ENCODE data around the gene SLC6A17. TPM values are rescaled to one million over a fixed set of nuclear protein-coding genes. Genes with fewer than 3 reads are reported as not detected.

The SLC6A17 gene
- total RNA-seq, 1 experiment from 2014 or later: 0.17 TPM

GRCh38 chr1:110206261-110206920 is 56.1 kb downstream of the SLC6A17 start:
- Mint-ChIP-seq H3K27ac (no peak overlapping the region), H3K4me3 (no peak overlapping the region), H3K9me3 (no peaks in the 10 kb centered on the region; a peak in 2 of 5 replicates), H3K36me3 (ENCODE audit: insufficient read depth in 1 of 3, low read depth in 3 of 3) (no peaks in the 10 kb centered on the region), H3K27me3 (ENCODE audit: low read depth) (peaks cover 25% of the 10 kb centered on the region), H3K4me1 (peaks cover 17 to 23% of the 10 kb centered on the region in 2 experiments)
- Histone ChIP-seq H3K9ac (ENCODE audit: extremely low read depth, insufficient read length, low read length) (no peak overlapping the region), H2BK120ac (ENCODE audit: low read depth, low read length, poor library complexity, severe bottlenecking) (no peak overlapping the region), H3K27ac (ENCODE audit: insufficient read length, low read depth, low read length) (no peak overlapping the region), H4K91ac (ENCODE audit: insufficient read length, low read depth, low read length) (no peak overlapping the region), H3K4me1 (ENCODE audit: insufficient read depth, low read length) (no peaks in the 10 kb centered on the region), H3K23me2 (ENCODE audit: insufficient read length, low read depth, low read length, poor library complexity, severe bottlenecking) (peaks cover 11% of the 10 kb centered on the region), H3K14ac (ENCODE audit: insufficient read depth, low read length) (no peak overlapping the region), H3T11ph (ENCODE audit: low read length) (no peak overlapping the region), H3K4me2 (ENCODE audit: insufficient read depth, insufficient read length, low read length) (no peak overlapping the region), H3K79me2 (ENCODE audit: insufficient read depth, low read length) (no peaks in the 10 kb centered on the region), H4K5ac (ENCODE audit: insufficient read length, low read depth, low read length) (no peak overlapping the region), H3K9me3 (ENCODE audit: control insufficient read depth, low read depth, low read length) (no peaks in the 10 kb centered on the region), H2BK20ac (ENCODE audit: low read depth, low read length, poor library complexity, severe bottlenecking) (no peak overlapping the region), H3K18ac (ENCODE audit: insufficient read length, low read depth, low read length) (no peak overlapping the region), H4K20me1 (ENCODE audit: control insufficient read depth, insufficient read depth, insufficient read length) (no peaks in the 10 kb centered on the region), H3K56ac (ENCODE audit: insufficient read length, low read depth, low read length) (no peak overlapping the region), H2BK15ac (ENCODE audit: low read depth, low read length) (no peak overlapping the region), H3K4ac (ENCODE audit: low read depth, low read length) (no peak overlapping the region), H3K27me3 (ENCODE audit: insufficient read depth, low read length) (peaks cover 5% of the 10 kb centered on the region; the same call in 1 of the 2 replicates), H3K23ac (ENCODE audit: insufficient read length, low read depth, low read length) (no peak overlapping the region), H3K79me1 (ENCODE audit: insufficient read depth, low read depth, low read length, poor library complexity, severe bottlenecking) (no peaks in the 10 kb centered on the region), H2AK5ac (ENCODE audit: insufficient read length, low read length) (no peak overlapping the region), H4K8ac (replicated peaks; ENCODE audit: insufficient read length, low read depth, low read length) (no peak overlapping the region), H2AFZ (ENCODE audit: low read length) (no peak overlapping the region), H2BK12ac (ENCODE audit: insufficient read length, low read depth, low read length) (no peak overlapping the region), H2BK5ac (ENCODE audit: insufficient read length, low read length) (no peak overlapping the region)
- TF ChIP-seq, protein P1, sequence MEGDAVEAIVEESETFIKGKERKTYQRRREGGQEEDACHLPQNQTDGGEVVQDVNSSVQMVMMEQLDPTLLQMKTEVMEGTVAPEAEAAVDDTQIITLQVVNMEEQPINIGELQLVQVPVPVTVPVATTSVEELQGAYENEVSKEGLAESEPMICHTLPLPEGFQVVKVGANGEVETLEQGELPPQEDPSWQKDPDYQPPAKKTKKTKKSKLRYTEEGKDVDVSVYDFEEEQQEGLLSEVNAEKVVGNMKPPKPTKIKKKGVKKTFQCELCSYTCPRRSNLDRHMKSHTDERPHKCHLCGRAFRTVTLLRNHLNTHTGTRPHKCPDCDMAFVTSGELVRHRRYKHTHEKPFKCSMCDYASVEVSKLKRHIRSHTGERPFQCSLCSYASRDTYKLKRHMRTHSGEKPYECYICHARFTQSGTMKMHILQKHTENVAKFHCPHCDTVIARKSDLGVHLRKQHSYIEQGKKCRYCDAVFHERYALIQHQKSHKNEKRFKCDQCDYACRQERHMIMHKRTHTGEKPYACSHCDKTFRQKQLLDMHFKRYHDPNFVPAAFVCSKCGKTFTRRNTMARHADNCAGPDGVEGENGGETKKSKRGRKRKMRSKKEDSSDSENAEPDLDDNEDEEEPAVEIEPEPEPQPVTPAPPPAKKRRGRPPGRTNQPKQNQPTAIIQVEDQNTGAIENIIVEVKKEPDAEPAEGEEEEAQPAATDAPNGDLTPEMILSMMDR (conservative IDR thresholded peaks at IDR 0.05): no peak
- WGBS (ENCODE audit: extremely low coverage, insufficient read length, low lambda C conversion rate): no CpG with 5 or more reads among the region's 11 CpGs
- DNase-seq: no peak

All from H9 (cell line).